Prostate gland (tissue), 2 donors: ENCODE measurements around the gene KRT26.

ENCODE experiments used
- POLR2A ChIP-seq: fragments of 450-650 bp; IDR thresholded peaks from one replicate; pipeline ENCODE4 v1.6.1; 2016; ENCODE audit warnings: antibody characterized with exemption, mild to moderate bottlenecking
- POLR2AphosphoS5 ChIP-seq: sonication (generic); formaldehyde crosslinking; IDR thresholded peaks from one replicate; pipeline ENCODE4 v1.6.1; 2017; ENCODE audit warnings: antibody characterized with exemption
- TF ChIP-seq, protein P1 (sequence below), 4 experiments: fragments of 200-600 bp in 2 of 4; fragments of 450-650 bp in 2 of 4; sonication (generic) in 2 of 4; IDR thresholded peaks; 1 replicate in 3 of 4; 2 replicates in 1 of 4; pipeline ENCODE4 v1.5.1; 2016 to 2019; ENCODE audit warnings: antibody characterized with exemption in 4 of 4, mild to moderate bottlenecking in 2 of 4, moderate library complexity in 2 of 4

DNA sequence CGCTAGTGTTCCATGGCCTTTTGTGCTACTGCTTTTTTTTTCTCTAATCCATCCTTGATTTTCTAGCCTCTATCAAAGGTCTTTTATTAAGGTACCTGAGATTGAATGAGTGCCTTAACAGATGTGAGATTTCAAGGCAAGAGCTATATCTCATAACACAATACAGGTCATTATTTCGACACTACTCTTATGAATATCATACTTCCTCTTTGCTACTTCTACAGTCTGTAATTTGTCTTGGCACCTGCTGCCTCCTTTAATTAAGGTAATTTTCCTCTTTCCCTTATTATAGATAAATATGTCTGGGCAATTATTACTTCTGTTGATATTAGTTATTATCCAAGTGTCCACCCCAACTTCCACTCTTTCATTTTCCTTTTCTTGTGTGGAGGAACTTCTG is 22.5 kb upstream of the KRT26 start:
- TF ChIP-seq, protein P1, sequence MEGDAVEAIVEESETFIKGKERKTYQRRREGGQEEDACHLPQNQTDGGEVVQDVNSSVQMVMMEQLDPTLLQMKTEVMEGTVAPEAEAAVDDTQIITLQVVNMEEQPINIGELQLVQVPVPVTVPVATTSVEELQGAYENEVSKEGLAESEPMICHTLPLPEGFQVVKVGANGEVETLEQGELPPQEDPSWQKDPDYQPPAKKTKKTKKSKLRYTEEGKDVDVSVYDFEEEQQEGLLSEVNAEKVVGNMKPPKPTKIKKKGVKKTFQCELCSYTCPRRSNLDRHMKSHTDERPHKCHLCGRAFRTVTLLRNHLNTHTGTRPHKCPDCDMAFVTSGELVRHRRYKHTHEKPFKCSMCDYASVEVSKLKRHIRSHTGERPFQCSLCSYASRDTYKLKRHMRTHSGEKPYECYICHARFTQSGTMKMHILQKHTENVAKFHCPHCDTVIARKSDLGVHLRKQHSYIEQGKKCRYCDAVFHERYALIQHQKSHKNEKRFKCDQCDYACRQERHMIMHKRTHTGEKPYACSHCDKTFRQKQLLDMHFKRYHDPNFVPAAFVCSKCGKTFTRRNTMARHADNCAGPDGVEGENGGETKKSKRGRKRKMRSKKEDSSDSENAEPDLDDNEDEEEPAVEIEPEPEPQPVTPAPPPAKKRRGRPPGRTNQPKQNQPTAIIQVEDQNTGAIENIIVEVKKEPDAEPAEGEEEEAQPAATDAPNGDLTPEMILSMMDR (IDR thresholded peaks at IDR 0.05), result no peak
- TF ChIP-seq POLR2A (no peak), POLR2AphosphoS5 (no peak)
